Epithelial cell of prostate (primary cell): ENCODE data around the gene SEC23IP.
"Not testable (repeated sequence)": the region's sequence is repeated elsewhere in the genome, so short reads cannot be mapped to it uniquely, and the experiment has no call there.

Experiments
- DNase-seq: peaks from one replicate; pipeline ENCODE4 v3.0.0-alpha.2; 2011; ENCODE audit warnings: low read depth, low spot score
- H3K27ac ChIP-seq: fragments of 450-650 bp; 2 replicates; pipeline ENCODE4 v1.5.1; 2017; ENCODE audit warnings: mild to moderate bottlenecking

The SEC23IP gene

DNA sequence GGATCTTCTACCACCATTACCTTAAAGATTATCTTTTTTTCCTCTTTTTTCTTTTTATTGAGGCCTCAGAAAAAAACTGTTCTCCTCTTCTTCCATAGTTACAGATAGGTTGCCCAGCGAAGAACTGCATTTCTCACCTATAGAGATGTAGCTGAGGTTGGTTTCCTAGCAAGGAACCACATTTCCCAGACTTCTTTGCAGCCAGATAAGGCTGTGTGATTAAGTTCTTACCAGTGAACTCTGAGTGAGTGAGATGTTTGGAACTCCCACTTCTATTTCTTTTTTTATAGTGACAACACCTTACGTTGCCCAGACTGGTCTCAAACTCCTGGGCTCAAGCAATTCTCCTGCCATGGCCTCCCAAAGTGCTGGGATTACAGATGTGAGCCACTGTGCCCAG lies 14.0 kb upstream of the SEC23IP start:
- H3K27ac ChIP-seq = no peak overlapping the region
- no peak for DNase-seq

DNA sequence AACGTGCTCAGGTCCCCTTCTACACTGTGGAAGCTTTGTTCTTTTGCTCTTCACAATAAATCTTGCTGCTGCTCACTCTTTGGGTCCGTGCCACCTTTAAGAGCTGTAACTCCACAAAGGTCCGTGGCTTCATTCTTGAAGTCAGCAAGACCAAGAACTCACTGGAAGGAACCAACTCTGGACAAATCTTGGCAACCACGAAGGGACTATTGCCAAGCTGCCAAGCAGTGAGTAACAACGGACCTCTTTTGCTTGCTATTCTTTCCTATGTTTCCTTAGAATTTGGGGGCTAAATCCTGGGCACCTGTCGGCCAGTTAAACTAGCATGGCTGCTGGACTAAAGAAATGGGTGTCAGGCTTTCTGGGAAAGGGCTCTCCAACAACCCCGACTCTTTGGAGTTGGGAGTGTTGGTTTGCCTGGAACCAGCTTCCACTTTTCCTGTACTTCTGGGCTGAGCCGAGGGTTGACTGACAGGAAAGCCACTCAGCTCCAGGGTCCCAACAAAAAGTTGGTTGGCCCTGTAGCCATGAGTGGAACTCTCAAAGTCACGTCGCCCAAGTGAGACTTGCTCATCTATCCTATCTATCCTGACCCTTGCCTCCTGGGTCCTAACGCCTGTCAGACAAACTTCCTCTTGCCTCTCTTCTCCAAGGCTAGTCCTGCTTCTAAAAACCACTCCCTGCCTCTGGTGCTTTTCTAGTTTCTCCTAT lies 8.5 kb upstream of the SEC23IP start:
- H3K27ac ChIP-seq, DNase-seq: not testable (repeated sequence)

DNA sequence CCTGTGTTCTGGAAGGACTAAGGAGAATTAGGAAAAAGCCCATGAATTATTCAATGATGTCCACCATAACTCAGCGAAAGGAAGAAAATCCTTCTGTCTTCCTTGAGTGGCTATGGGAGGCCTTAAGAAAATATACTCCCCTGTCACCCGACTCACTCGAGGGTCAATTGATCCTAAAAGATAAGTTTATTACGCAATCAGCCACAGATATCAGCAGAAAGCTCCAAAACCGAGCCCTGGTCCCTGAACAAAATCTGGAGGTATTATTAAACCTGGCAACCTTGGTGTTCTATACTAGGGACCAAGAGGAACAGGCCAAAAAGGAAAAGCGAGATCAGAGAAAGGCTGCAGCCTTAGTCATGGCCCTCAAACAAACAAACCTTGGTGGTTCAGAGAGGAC lies 6.5 kb upstream of the SEC23IP start:
- not testable (repeated sequence) for H3K27ac ChIP-seq, DNase-seq

DNA sequence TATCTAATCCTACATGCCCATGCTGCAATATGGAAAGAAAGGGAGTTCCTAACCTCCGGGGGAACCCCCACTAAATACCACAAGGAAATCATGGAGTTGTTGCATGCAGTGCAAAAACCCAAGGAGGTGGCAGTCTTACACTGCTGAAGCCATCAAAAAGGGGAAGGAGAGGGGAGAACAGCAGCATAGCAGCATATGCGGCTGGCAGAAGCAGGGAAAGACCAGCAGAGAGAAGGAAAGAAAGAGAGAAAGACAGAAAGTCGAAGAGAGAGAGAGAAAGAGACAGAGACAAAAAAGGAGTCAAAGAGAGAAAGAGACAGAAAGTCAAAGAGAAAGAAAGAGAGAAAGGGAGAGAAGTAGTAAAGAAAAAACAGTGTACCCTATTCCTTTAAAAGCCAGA lies 3.8 kb upstream of the SEC23IP start:
- H3K27ac ChIP-seq, DNase-seq: not testable (repeated sequence)

DNA sequence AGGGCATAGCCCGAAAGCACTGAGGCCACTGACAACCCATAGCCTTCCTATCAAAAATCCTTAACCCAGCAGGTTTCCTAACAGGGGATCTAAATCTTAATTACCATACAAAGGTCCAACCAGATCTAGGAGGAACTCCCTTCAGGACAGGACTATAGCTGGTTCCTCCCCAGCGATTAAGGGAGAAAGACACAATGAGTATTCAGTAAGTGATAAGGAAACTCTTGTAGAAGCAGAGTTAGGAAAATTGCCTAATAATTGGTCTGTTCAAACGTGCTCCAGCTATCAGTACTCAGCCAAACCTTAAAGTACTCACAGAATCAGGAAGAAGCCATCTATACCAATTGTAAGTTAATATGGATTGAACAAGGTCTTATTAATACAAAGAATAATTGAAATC lies 3.3 kb upstream of the SEC23IP start:
- DNase-seq, H3K27ac ChIP-seq: not testable (repeated sequence)

DNA sequence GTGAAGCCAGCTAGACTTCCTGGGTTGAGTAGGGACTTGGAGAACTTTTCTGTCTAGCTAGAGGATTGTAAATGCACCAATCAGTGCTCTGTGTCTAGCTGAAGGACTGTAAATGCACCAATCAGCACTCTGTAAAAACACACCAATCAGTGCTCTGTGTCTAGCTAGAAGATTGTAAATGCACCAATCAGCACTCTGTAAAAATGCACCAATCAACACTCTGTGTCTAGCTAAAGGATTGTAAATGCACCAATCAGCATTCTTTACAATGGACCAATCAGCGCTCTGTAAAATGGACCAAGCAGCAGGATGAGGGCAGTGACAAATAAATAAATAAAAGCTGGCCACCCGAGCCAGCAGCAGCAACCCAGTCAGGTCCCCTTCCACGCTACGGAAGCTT lies 2.2 kb upstream of the SEC23IP start:
- H3K27ac ChIP-seq, DNase-seq: not testable (repeated sequence)

DNA sequence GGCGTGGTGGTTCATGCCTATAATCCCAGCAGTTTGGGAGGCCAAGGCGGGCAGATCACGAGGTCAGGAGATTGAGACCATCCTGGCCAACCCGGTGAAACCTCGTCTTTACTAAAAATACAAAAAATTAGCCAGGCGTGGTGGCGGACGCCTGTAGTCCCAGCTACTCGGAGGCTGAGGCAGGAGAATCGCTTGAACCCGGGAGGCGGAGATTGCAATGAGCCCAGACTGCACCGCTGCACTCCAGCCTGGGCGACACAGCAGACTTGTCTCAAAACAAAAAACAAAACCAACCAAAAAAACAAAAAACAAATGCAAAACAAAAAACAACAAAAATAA lies 712 bp upstream of the SEC23IP start:
- not testable (repeated sequence) for DNase-seq
- peak overlapping the region; percentile 56 for H3K27ac ChIP-seq

DNA sequence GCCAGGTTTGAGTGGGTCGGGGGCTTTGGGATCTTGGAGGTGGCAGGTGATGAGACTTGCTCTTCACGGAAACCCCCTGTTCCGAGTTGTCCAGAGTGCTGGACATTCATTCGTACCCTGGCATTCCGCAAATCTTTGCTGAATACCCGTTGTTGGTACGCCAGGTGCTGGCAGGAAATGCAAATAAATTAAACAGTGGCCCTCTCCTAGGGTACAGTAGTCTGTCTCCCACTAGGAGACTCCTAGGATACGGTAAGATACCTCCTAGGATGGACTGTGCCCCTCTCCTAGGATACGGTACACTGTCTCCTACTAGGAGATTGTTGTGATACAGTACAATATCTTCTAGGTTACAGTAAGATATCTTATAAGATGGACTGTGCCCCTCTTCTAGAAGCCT lies 544 bp downstream of the SEC23IP start:
- DNase-seq = no peak
- peak overlapping the region; percentile 56 for H3K27ac ChIP-seq

DNA sequence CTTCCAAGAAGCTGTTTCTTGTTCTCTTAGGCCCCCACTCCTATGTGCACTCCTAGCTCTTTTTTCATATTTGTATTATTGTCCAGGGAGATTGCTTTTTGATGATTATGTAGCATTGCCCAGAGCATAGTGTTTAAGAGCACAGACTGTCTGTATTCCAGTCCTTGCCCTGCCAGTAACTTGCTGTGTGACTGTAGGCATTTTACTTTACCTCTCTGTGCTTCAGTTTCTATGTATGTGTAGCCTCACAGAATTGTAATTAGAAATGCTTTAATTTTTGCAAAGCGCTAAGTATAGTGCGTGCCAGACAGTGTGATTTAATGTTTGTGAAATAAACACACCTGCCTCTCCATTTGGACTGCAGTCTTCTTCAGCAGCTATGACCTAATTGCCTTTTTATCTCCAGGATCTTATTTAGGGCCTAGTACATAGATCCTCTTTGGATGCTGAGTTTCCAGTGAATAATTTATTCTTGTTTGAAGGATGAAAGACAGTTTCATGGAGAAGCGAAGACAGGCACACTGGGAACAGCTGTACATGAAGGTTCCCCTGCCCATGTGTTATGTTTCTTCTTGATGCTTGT lies 1.4 kb downstream of the SEC23IP start:
- DNase-seq = no peak
- H3K27ac ChIP-seq = no peak overlapping the region

DNA sequence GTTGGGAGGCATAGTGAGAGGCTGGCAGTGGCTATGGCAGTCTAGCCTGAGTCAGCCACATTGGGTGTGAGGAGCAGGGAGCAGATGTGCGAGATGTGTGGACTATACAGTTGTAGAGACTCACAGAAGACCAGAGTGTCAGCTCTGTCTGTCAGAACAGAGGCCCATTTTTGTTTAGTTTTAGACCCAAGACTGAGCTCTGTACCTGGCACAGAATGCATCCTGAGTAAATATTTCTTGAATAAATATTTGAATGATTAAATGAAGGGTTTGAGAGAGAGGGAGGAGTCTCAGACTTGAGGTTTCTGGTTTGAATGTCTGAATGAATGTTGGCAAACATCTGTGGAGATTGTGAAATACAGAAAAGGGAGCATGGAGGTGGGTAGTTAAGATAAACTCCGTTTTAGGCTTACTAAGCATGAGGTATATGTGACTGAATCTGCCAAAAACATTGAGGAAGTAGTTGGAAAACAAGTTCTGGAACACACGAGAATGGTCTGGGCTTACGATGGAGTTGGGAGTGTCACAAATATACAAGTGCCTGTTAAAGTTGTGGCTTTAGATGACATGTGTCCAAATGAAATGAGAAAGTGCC lies 3.6 kb downstream of the SEC23IP start:
- peak; percentile 70 for DNase-seq
- H3K27ac ChIP-seq = peak overlapping the region; percentile 64

DNA sequence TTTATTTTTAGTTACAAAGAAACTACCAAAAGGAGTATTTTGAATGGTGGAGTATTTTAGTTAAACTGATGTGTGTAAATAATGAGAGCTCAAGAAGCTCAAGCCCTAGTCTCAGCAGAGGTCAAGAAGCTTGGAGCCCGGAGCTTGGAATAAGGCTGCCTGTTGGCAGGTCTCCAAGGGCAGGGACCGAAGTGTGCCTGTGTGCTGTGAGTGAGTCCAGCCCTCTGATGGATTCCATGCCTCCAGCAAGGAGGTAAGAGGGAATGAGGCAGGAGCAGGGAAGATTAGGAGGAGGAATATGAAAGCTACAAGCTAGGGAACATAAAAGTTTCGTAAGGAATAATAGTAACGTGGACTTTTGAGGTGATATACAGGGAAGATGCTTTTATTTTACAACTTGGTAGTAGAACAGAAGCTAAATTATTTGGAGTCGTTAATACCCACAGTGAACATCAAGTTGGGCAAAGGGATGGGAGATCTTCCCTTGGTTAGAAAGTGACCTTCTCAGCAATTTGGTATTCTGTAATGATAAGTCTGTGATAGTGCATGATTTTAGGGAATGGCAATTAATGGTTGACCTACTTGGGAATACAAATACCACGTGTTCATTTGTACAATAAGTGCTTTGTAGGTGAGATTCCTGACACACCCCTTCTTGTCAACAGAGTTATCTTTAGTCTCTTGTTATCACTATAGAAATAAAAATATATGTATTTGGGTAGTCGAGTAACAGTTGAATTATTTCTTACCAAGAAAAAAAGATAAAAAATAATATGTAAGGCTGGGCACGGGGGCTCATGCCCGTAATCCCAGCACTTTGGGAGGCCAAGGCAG lies 4.6 kb downstream of the SEC23IP start:
- no peak for DNase-seq
- peak overlapping the region; percentile 64 for H3K27ac ChIP-seq

DNA sequence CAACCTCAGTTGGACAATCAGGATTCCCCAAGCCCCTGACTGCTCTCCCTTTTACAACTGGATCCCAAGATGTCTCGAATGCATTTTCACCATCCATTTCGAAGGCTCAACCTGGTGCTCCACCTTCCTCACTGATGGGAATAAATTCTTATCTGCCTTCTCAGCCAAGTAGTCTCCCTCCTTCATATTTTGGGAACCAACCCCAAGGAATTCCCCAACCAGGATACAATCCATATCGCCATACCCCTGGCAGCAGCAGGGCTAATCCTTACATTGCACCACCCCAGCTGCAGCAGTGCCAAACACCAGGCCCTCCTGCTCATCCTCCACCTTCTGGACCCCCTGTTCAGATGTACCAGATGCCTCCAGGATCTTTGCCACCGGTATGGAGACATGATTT lies 6.0 kb downstream of the SEC23IP start:
- no peak for DNase-seq
- no peak overlapping the region for H3K27ac ChIP-seq

DNA sequence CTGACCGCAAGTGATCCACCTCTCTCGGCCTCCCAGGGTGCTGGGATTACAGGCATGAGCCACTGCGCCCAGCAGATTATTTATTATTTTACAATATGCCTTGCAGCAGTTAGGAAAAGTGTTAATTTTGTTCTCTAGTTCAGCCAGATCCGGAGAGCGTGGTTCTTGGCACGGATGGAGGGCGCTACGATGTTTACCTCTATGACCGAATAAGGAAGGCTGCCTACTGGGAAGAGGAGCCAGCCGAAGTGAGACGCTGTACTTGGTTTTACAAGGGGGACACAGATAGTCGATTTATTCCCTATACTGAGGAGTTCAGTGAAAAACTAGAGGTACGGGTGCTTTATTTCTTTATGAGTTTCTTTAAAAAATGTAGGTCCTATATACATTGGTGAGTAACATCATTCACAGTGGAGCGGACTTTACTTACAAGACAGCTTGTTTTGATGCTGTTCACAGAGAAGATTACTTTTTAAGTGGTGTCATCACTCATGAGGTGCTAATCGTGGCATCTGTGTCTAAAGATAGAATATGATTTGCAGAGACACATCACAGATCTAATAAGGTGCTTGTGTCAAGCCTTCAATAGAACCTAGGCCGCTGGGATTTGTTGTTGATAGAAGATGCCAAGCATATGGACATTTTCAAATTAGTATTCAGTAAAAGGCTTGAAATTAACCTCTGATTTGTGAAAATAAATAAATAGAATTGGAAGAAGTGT lies 11.6 kb downstream of the SEC23IP start:
- no peak overlapping the region for H3K27ac ChIP-seq
- no peak for DNase-seq

DNA sequence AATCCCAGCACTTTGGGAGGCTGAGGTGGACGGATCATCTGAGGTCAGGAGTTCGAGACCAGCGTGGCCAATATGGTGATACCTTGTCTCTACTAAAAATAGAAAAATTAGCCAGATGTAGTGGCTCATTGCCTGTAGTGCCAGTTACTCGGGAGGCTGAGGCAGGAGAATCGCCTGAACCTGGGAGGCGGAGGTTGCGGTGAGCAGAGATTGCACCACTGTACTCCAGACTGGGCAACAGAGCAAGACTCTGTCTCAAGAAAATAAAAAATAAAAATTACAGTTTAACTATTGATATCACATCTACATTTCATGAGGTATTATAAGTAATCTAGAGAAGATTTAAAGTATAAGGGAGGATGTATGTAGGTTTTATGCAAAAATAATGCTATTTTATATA lies 15.2 kb downstream of the SEC23IP start:
- not testable (repeated sequence) for DNase-seq, H3K27ac ChIP-seq

DNA sequence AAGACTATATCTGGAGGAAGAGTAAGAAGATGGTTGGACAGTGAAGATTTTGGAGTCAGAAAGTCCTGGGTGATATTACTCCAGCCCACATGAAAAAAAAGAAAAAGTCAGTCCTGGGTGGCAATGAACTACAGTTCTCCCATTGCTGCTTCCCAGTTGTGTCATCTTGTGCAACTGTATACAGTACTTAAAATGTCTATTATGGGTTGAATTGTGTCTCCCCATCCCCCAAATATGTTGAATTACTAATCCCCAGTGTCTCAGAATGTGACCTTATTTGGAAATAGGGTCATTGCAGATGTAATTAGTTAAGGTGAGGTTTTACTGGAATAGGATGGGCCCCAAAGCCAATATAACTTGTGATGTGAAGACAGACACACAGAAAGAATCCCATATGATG lies 15.6 kb downstream of the SEC23IP start:
- no peak overlapping the region for H3K27ac ChIP-seq
- DNase-seq = no peak

DNA sequence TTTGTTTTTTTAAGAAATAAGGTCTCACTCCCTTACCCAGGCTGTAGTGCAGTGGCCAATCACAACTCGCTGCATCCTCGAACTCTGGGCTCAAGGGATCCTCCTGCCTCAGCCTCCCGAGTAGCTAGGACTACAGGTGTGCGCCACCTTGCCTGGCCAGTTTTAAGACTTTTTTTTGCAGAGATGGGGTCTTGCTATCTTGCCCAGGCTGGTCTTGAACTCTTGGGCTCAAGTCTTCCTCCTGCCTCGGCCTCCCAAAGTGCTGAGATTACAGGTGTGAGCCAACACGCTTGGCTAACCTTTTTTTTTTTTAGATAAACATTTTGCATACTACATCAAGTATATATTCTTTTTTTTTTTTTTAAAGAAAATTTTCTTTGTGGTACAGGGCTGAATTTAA lies 18.2 kb downstream of the SEC23IP start:
- DNase-seq = no peak
- H3K27ac ChIP-seq = no peak overlapping the region

DNA sequence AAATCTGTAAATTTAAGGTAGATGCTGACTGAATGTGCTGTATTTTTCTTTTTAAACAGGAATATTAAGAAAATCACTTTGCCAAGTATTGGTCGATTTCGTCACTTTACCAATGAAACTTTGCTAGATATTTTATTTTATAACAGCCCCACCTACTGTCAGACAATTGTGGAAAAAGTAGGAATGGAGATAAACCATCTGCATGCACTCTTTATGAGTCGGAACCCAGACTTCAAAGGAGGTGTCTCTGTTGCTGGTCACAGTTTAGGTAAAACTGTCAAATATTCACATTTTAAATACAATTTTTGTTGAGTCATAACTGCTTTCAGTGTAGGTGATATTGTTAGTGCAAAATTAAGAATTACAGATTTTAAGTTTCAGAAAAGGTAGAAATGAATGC lies 25.2 kb downstream of the SEC23IP start:
- no peak overlapping the region for H3K27ac ChIP-seq
- no peak for DNase-seq

DNA sequence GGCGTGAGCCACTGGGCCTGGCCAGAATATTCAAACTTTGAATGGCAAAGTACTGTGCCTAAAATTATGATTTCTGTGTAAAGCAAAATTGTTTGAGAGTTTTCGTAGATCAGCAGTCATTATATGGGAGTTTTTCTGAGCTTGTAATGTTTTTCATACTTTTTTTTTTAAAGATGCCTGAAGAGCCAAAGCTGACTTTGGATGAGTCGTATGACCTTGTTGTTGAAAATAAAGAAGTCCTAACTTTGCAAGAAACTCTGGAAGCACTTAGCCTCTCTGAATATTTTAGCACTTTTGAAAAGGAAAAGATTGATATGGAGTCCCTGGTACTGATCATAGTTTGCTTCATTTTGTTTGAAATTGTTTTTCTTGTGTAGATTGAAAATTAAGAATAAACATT lies 26.7 kb downstream of the SEC23IP start:
- H3K27ac ChIP-seq = no peak overlapping the region
- DNase-seq = no peak

DNA sequence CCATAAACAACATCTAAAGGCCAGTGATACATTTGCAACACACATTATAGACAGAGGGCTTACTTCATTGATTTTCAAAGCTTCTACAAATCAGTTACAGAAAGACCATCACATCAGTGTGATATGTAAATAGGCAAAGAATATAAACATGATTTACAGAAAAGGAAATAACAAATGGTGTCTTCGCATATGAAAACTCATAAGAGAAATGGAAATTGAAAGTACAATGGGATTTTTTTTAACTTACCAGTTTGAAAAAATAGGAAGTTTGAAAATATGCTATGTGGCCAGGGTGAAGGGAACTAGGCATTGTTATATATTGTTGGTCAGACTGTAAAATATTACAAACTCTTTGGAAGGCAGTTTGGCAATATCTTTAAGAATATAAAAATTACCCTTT lies 27.3 kb downstream of the SEC23IP start:
- DNase-seq = no peak
- H3K27ac ChIP-seq = no peak overlapping the region

DNA sequence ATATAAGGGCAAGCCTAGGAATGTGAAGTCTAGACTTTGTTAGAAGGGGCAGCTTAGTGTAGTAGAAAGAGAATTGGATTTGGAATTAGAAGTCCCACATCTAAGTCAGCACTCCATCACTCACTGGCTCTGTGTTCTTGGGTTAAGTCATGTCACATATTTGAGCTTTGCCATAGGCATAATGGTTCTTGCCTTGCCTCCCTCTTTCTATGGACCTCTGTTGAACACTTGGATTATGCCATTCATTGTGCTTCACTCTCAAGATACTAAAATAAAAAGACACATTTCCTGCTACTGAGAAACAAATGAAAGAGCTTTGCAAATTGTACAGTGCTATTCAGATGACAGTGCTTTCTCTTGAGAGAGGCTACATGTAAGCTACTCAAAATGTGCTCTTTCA lies 35.9 kb downstream of the SEC23IP start:
- no peak for DNase-seq

More for the DNA sequence above, 35.9 kb downstream of the SEC23IP start:
- no peak overlapping the region for H3K27ac ChIP-seq
